Measurements from ENCODE around the gene C16orf54.
A peak's percentile ranks its signal among the peaks of the same experiment; 100 is the strongest.
"Not testable (repeated sequence)": the region's sequence is repeated elsewhere in the genome, so short reads cannot be mapped to it uniquely, and the experiment has no call there.

C16orf54 gene

DNA sequence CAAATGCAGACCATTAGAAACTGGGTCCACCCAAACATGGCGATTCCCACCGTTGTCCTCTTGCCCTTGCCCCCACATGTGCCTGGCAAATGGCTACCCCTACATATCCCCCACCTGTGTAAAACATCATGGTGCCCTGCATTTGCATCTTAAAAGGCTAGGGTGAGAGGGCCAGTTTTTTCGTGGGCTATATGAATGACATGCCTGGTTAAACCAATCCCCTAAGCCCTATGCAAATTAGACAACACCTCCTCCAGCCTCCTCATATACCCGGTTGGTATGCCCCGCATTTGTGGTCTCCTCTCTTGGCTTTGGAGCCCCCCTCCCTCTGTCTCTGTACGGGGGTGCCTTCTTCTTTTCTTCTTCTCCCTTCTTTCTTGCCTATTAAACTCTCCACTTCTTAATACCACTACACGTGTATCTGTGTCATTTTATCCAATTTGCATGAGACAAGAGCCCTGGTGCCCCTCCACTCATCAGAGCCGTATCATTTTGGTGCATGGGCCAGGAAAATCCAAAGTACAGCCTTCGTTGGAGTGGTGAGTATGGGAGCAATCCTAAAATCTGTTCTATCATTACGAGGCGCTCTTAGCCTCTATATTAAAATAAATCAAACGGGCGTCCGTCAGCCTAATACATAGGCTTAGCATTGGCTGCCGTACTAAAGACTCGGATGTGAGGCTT, 36.7 kb downstream of the C16orf54 start:
- no peak for DNase-seq (ENCODE audit: low spot score)

DNA sequence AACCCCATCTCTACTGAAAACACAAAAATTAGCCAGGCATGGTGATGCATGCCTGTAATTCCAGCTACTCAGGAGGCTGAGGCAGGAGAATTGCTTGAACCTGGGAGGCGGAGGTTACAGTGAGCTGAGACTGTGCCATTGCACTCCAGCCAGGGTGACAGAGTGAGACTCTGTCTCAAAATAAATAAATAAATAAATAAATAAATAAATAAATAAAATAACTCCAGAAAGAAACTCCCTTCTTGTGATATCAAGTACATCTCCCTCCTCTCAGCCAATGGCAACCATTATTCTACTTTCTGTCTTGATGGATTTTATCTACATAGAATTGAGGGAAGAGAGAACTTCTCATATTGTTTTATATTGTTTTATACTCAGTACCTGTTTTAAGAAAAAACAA, 38.6 kb downstream of the C16orf54 start:
- DNase-seq (ENCODE audit: low spot score), result not testable (repeated sequence)

- no peak for DNase-seq (ENCODE audit: low spot score)
Observed at GRCh38 chr16:29705030-29705429, 40.8 kb downstream of the C16orf54 start.

GRCh38 chr16:29702269-29702668, 43.5 kb downstream of the C16orf54 start:
- DNase-seq (ENCODE audit: low spot score), result no peak

- DNase-seq (ENCODE audit: low spot score), result no peak
Observed at GRCh38 chr16:29701214-29701555, 44.6 kb downstream of the C16orf54 start.

GRCh38 chr16:29700253-29700987, 45.4 kb downstream of the C16orf54 start:
- DNase-seq (ENCODE audit: low spot score), result peak; percentile 93

DNA sequence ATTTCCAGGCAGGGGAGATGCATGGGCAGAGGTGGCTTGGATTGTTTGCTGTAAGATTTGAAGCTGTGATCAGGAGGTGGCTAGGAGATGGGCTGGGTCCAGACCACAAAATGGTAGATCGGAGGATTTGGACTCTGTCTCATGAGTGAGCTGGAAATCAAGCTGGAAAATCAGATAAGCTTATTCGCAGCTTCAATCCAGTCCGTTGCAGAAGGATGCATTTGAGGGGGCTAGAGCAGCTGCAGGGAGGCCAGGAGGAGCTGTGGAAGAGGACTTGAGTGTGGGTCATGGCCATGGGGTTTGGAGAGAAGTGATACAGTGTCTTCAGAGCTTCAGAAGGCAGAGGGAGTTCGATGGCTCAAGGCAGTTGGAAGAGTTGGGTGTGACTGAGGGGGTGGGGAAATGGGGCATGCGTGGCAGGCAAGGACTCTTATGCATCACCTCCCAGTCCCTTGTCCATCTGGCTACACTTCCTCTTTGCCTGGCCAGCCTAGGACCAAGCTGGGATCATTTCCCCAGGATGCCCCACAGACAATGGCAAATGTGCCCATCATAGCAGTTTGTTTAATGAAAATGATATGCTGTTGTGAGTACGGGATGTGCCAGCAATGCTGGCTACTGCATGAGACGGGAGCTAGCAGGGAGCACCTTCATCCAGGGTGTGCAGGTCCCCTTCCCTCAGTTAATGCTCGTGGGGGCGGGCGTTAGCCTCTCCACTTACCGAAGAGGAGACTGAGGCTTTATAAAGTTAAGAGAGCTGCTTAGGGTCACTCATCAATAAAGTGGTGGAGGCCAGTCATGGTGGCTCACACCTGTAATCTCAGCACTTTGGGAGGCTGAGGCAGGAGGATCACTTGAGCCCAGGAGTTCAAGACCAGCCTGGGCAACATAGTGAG, 46.2 kb downstream of the C16orf54 start:
- no peak for DNase-seq (ENCODE audit: low spot score)

DNA sequence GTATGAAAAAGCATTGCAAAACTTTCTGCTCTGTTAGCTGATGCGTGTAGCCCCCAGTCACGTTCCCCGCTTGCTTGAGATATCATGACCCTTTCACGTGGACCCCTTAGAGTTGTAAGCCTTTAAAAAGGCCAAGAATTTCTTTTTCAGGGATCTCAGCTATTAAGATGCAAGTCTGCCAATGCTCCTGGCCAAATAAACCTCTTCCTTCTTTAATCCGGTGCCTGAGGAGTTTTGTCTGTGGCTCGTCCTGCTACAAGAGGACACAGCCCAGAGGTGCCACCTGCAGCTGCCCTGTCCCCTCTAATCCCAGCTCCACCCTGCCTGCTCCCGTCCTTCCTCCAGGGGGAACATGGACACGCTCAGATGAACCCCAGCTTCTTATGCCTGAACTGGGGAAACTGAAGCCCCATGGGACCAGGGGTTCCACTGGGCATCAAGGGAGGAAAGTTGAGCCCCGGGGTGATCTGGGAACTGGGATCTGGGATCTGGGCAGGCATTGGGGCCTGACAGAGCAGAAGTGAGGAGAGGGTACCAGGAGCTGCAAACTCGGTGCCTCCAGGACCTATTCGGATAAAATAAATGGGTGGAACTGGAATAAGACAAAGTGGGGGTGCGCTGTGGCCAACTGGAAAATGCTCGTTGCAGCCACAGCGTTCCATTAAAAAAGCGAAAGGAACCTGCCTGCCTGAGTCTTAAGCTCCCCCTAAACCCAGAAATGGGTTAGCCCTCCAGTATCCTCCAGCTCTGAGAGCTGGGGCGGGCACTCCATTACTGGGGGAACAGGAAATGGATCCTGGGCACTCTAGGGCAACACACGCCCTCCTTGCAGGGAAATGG, 47.1 kb downstream of the C16orf54 start:
- DNase-seq (ENCODE audit: low spot score), result no peak

GRCh38 chr16:29698042-29698441, 47.7 kb downstream of the C16orf54 start:
- no peak for DNase-seq (ENCODE audit: low spot score)

DNA sequence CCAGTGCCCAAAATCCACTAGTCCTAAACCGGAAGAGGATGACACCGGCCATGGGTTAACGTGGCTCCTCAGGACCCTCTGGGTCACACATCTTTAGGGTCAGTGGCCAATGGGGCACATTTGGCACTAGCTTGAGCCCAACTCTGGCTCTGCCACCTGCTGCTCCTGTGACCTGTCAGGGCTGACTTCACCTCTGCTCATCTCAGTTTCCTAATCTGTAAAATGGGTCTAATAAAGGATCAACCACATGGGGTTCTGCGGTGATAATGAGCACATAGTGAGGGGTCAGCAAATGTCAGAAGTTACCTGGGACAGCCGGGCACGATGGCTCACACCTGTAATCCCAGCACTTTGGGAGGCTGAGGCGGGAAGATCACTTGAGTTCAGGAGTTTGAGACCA, 48.4 kb downstream of the C16orf54 start:
- no peak for DNase-seq (ENCODE audit: low spot score)

DNA sequence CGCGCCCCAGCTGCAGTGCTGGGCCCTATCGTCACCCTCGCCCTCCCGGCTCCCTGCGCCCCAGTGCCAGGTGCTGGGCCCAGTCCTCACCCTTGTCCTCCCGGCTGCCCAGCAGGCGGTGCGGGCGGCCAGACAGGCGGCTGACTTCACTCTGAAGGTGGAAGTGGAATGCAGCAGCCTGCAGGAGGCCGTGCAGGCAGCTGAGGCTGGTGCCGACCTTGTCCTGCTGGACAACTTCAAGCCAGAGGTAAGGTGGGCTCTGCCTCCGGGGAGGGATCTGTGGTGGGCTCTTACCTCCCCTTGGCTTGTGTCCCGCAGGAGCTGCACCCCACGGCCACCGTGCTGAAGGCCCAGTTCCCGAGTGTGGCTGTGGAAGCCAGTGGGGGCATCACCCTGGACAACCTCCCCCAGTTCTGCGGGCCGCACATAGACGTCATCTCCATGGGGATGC, 48.9 kb downstream of the C16orf54 start:
- no peak for DNase-seq (ENCODE audit: low spot score)

DNA sequence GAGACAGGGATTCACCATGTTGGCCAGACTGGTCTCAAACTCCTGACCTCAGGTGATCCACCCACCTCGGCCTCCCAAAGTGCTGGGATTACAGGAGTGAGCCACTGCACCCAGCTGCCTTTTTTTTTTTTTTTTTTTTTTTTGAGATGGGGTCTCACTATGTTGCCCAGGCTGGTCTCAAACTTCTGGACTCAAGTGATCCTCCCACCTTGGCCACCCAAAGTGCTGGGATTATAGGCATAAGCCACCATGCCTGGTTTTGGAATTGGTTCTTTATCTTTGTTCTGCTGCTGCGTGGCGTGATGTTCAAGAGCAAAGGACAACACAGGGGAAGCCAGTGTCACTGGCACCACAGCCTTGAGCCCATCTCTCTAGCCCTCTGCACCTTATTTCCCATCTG, 50.1 kb downstream of the C16orf54 start:
- not testable (repeated sequence) for DNase-seq (ENCODE audit: low spot score)

DNA sequence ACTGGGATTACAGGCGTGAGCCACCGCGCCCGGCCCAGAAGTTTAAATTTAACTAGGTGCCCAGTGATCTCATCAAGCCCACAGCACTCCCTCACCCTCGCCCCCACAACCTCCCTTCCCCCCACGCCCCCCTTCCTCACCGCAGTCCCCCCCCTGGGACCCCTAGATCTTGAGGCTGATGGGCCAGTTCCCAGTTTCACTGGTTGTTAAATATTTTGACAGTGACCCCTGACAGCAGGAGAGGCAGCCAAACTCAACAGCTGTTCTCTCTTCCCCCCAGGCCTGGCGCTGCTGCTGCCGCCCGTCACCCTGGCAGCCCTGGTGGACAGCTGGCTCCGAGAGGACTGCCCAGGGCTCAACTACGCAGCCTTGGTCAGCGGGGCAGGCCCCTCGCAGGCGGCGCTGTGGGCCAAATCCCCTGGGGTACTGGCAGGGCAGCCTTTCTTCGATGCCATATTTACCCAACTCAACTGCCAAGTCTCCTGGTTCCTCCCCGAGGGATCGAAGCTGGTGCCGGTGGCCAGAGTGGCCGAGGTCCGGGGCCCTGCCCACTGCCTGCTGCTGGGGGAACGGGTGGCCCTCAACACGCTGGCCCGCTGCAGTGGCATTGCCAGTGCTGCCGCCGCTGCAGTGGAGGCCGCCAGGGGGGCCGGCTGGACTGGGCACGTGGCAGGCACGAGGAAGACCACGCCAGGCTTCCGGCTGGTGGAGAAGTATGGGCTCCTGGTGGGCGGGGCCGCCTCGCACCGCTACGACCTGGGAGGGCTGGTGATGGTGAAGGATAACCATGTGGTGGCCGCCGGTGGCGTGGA, 51.2 kb downstream of the C16orf54 start:
- DNase-seq (ENCODE audit: low spot score), result no peak

DNA sequence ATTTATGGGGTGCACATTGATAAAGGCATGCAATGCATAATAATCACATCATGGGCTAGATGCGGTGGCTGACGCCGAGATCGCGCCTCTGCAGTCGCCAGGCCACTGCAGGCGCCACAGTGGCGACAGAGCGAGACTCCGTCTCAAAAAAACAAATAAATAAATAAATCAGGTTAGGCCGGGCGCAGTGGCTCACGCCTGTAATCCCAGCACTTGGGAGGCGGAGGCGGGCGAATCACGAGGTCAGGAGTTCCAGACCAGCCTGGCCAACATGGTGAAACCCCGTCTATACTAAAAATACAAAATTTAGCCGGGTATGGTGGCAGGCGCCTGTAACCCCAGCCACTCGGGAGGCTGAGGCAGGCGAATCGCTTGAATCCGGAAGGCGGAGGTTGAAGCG, 53.2 kb downstream of the C16orf54 start:
- not testable (repeated sequence) for DNase-seq (ENCODE audit: low spot score)

Measured in GM03348 (cell line).